HepG2 (cell line): ENCODE data around the gene TMCC1. TPM values are rescaled to one million over a fixed set of nuclear protein-coding genes. Genes with fewer than 3 reads are reported as not detected.

Source experiments
- ARID4A ChIP-seq: sonication (generic); formaldehyde crosslinking; IDR thresholded peaks from 2 replicates; pipeline ENCODE4 v1.5.0; 2020; ENCODE audit warnings: mild to moderate bottlenecking, missing genetic modification reagents, borderline replicate concordance
- BATF2 ChIP-seq: sonication (generic); formaldehyde crosslinking; IDR thresholded peaks from 2 replicates; pipeline ENCODE4 v1.8.0; 2022; ENCODE audit warnings: mild to moderate bottlenecking, missing genetic modification reagents, moderate library complexity
- CHCHD3 ChIP-seq: sonication (generic); formaldehyde crosslinking; IDR thresholded peaks from 2 replicates; pipeline ENCODE4 v1.8.0; 2022; ENCODE audit warnings: mild to moderate bottlenecking, missing genetic modification reagents, moderate library complexity
- DMTF1 ChIP-seq: sonication (generic); formaldehyde crosslinking; IDR thresholded peaks from 2 replicates; pipeline ENCODE4 v1.4.0; 2020; ENCODE audit warnings: mild to moderate bottlenecking, missing genetic modification reagents
- GATAD2A ChIP-seq: IDR thresholded peaks from 2 replicates; pipeline ENCODE4 v1.6.1; 2016
- KMT2B ChIP-seq: IDR thresholded peaks from 2 replicates; pipeline ENCODE4 v1.6.1; 2016; ENCODE audit warnings: missing genetic modification reagents, missing compliant biosample characterization
- MBNL3 ChIP-seq: fragments of 250-450 bp; sonication (Bioruptor Pico); conservative IDR thresholded peaks from 2 replicates; pipeline ENCODE4 v1.8.0; 2022; ENCODE audit warnings: mild to moderate bottlenecking, inconsistent platforms
- NKX3-1 ChIP-seq: sonication (generic); formaldehyde crosslinking; IDR thresholded peaks from 2 replicates; pipeline ENCODE4 v1.5.0; 2020; ENCODE audit warnings: missing genetic modification reagents
- PRPF4 ChIP-seq: fragments of 200-400 bp; formaldehyde crosslinking; IDR thresholded peaks from 2 replicates; pipeline ENCODE4 v1.6.1; 2016; ENCODE audit warnings: low read length, low read depth; ENCODE audit not compliant: poor library complexity, severe bottlenecking
- RFXANK ChIP-seq: IDR thresholded peaks from 2 replicates; pipeline ENCODE4 v1.6.1; 2016
- SIN3B ChIP-seq: fragments of 150-350 bp; IDR thresholded peaks from 2 replicates; pipeline ENCODE4 v1.6.1; 2014; ENCODE audit warnings: low read length
- YEATS4 ChIP-seq: sonication (generic); formaldehyde crosslinking; IDR thresholded peaks from 2 replicates; pipeline ENCODE4 v1.4.0; 2020; ENCODE audit warnings: missing genetic modification reagents, borderline replicate concordance
- ZBTB33 ChIP-seq: sonication (generic); formaldehyde crosslinking; IDR thresholded peaks from 2 replicates; pipeline ENCODE4 v1.4.0; 2020; ENCODE audit warnings: missing genetic modification reagents
- ZFY ChIP-seq: sonication (generic); formaldehyde crosslinking; IDR thresholded peaks from 2 replicates; pipeline ENCODE4 v1.4.0; 2020; ENCODE audit warnings: missing genetic modification reagents
- ZNF253 ChIP-seq: sonication (generic); formaldehyde crosslinking; IDR thresholded peaks from 2 replicates; pipeline ENCODE4 v1.8.0; 2022; ENCODE audit warnings: mild to moderate bottlenecking, missing genetic modification reagents, borderline replicate concordance
- ZNF317 ChIP-seq: sonication (generic); formaldehyde crosslinking; IDR thresholded peaks from 2 replicates; pipeline ENCODE4 v1.5.0; 2020; ENCODE audit warnings: mild to moderate bottlenecking, missing genetic modification reagents
- ZNF446 ChIP-seq: sonication (generic); formaldehyde crosslinking; IDR thresholded peaks from 2 replicates; pipeline ENCODE4 v1.5.0; 2020; ENCODE audit warnings: mild to moderate bottlenecking, missing genetic modification reagents
- ZNF547 ChIP-seq: sonication (generic); formaldehyde crosslinking; IDR thresholded peaks from 2 replicates; pipeline ENCODE4 v1.5.1; 2020; ENCODE audit warnings: mild to moderate bottlenecking, missing genetic modification reagents
- ZNF704 ChIP-seq: sonication (generic); formaldehyde crosslinking; IDR thresholded peaks from 2 replicates; pipeline ENCODE4 v1.8.1; 2023; ENCODE audit warnings: mild to moderate bottlenecking, inconsistent platforms, moderate library complexity, missing genetic modification reagents, borderline replicate concordance
- ZNF792 ChIP-seq: IDR thresholded peaks from 2 replicates; pipeline ENCODE4 v1.6.1; 2016
- polyA plus RNA-seq, 8 experiments: library from polyadenylated mRNA; depleted of rRNA in 3 of 8; stranded (reverse) in 7 of 8; unstranded in 1 of 8; fragments of >200 nt; fragmentation: Illumina TruSeq in 4 of 8; extraction: Trizol in 4 of 8; gene quantifications; 2 replicates each; pipeline versions ENCODE4 v1.2.1 to v1.2.3, GENCODE V29; 2011 to 2016; ENCODE audit warnings: low read depth in 4 of 8, missing spikeins in 1 of 8, mixed read lengths in 1 of 8; ENCODE audit not compliant: insufficient read depth in 1 of 8
- total RNA-seq, 5 experiments: library from RNA; depleted of rRNA; stranded (reverse); fragments of >200 nt; fragmentation: Illumina TruSeq; extraction: Trizol; gene quantifications; 2 replicates each; pipeline ENCODE4 v1.2.3, GENCODE V29; 2016; ENCODE audit warnings: low read depth in 1 of 5

The TMCC1 gene
- total and polyA plus RNA-seq, 2 of the 13 experiments (the other 11 are each of a cell fraction or from before 2014, with no cell fraction given), result 12.1 to 264 TPM

GRCh38 chr3:129892857-129893580, 492 bp downstream of the TMCC1 start (continued):
- TF ChIP-seq ZBTB33 (CRISPR knock-in tag) (no peak), DMTF1 (CRISPR knock-in tag) (no peak), ZFY (CRISPR knock-in tag) (peak; percentile 95), GATAD2A (CRISPR knock-in tag) (no peak), ZNF704 (CRISPR knock-in tag) (no peak), ZNF792 (CRISPR knock-in tag) (no peak), ZNF547 (CRISPR knock-in tag) (no peak), ZNF253 (0 out of 2 replicates have a peak, but pooled peaks have one; percentile 56), CHCHD3 (no peak), RFXANK (no peak), KMT2B (CRISPR knock-in tag) (0 out of 2 replicates have a peak, but pooled peaks have one; percentile 37), MBNL3 (CRISPR knock-in tag) (no peak), ARID4A (CRISPR knock-in tag) (peak; percentile 82), ZNF446 (CRISPR knock-in tag) (peak; percentile 34; the same call in 1 of the 2 replicates), SIN3B (no peak), YEATS4 (CRISPR knock-in tag) (peak; percentile 54), BATF2 (CRISPR knock-in tag) (0 out of 2 replicates have a peak, but pooled peaks have one; percentile 25), PRPF4 (no peak), ZNF317 (CRISPR knock-in tag) (no peak), NKX3-1 (CRISPR knock-in tag) (no peak)
